Keratinocyte (primary cell): Measurements from ENCODE around the gene STK33.

Experiments
- CTCF ChIP-seq, 3 experiments: IDR thresholded peaks in 1 of 3; conservative IDR thresholded peaks in 1 of 3; optimal IDR thresholded peaks in 1 of 3; 2 replicates in 2 of 3; 3 replicates in 1 of 3; pipeline versions ENCODE3 to v1.5.1; 2011; ENCODE audit warnings: low read length in 3 of 3, mild to moderate bottlenecking in 3 of 3, moderate library complexity in 2 of 3, control low read depth in 1 of 3, inconsistent platforms in 1 of 3; ENCODE audit not compliant: insufficient read depth in 2 of 3; ENCODE audit errors: extremely low read depth in 1 of 3
- EZH2 ChIP-seq: IDR thresholded peaks from one replicate; pipeline ENCODE4 v1.6.1; 2012; ENCODE audit warnings: inconsistent platforms, mild to moderate bottlenecking, low read length, moderate library complexity

- TF ChIP-seq EZH2 (no peak), CTCF (optimal IDR thresholded peaks at IDR 0.05 in 1 of 3, IDR thresholded peaks at IDR 0.05 in 1 of 3, conservative IDR thresholded peaks at IDR 0.05 in 1 of 3; ENCODE audit: extremely low read depth in 1 of 3, insufficient read depth in 2 of 3, low read length in 3 of 3) (no peak)
Measured at GRCh38 chr11:8347978-8348377, 246.1 kb downstream of the STK33 start.
